Heart right ventricle (tissue), 16 donors: ENCODE results near the gene FGF7. TPM values are rescaled to one million over a fixed set of nuclear protein-coding genes. Genes with fewer than 3 reads are reported as not detected.
"Not testable (repeated sequence)": the region's sequence is repeated elsewhere in the genome, so short reads cannot be mapped to it uniquely, and the experiment has no call there.

Experiments
- ATAC-seq, 8 donors: fragments of 200-7000 bp; cut with Tn5 transposase; one replicate each; pipeline ENCODE4 v1.9.1; 2020; ENCODE audit warnings: mild to moderate bottlenecking in 8 of 8, moderate library complexity in 8 of 8, moderate number of reproducible peaks in 1 of 8
- DNase-seq, 2 donors: peaks; one replicate each; pipeline ENCODE4 v3.0.0-alpha.2; 2020
- H3K27ac ChIP-seq, 10 donors: fragments of 200-600 bp; sonication (generic) in 2 of 10; one replicate each; pipeline versions ENCODE4 v1.5.0 to v1.8.0; 2020 to 2022; ENCODE audit warnings: mild to moderate bottlenecking in 3 of 10
- H3K27me3 ChIP-seq, 7 donors: fragments of 200-600 bp; one replicate each; pipeline ENCODE4 v1.8.0; 2021 to 2022; ENCODE audit warnings: mild to moderate bottlenecking in 2 of 7
- H3K36me3 ChIP-seq, 9 donors: fragments of 200-600 bp; sonication (generic) in 1 of 9; one replicate each; pipeline versions ENCODE4 v1.5.0 to v1.8.0; 2020 to 2022; ENCODE audit warnings: mild to moderate bottlenecking in 2 of 9
- H3K4me1 ChIP-seq, 9 donors: fragments of 200-600 bp; sonication (generic) in 1 of 9; one replicate each; pipeline versions ENCODE4 v1.5.0 to v1.8.0; 2020 to 2022; ENCODE audit warnings: mild to moderate bottlenecking in 4 of 9
- H3K4me3 ChIP-seq, 10 donors: fragments of 200-600 bp; sonication (generic) in 2 of 10; one replicate each; pipeline versions ENCODE4 v1.5.0 to v1.8.0; 2020 to 2022; ENCODE audit warnings: mild to moderate bottlenecking in 7 of 10, moderate library complexity in 2 of 10
- H3K9me3 ChIP-seq, 11 donors: fragments of 200-600 bp in 10 of 11; sonication (generic) in 2 of 11; one replicate each; pipeline versions ENCODE4 v1.5.0 to v1.8.0; 2013 to 2022; ENCODE audit warnings: mild to moderate bottlenecking in 2 of 11, control low read depth in 1 of 11, moderate library complexity in 1 of 11
- WGBS, 2 donors: extraction: QIAGEN DNeasy Blood & Tissue Kit; methylation state at CpG; one replicate each; pipeline ENCODE4 v1.1.7; 2013; ENCODE audit warnings: inconsistent platforms in 1 of 2; 5-methylcytosine and 5-hydroxymethylcytosine counted together
- intact Hi-C, 10 donors: fragments of 100-400 bp; cut with DNase I; formaldehyde crosslinking; loops; one replicate each; pipeline versions ENCODE4 v1.11.1 to v1.14.2; 2022
- polyA plus RNA-seq, 2 donors: library from polyadenylated mRNA; stranded (reverse); fragments of 200-250 nt; gene quantifications; one replicate each; pipeline ENCODE4 v1.2.3, GENCODE V29; 2013
- total RNA-seq, 10 donors: library from RNA; stranded (reverse); fragmentation: NEBNext Ultra II Directional in 3 of 10; extraction: Animal tissue kit (Norgen Biotek cat#: 25700) in 3 of 10; gene quantifications; one replicate each; pipeline versions ENCODE4 v1.2.1 to v1.2.4, GENCODE V29; 2021 to 2023
- TF ChIP-seq, protein P1 (sequence below), 9 donors: fragments of 200-600 bp; sonication (generic) in 2 of 9; IDR thresholded peaks; one replicate each; pipeline versions ENCODE4 v1.5.0 to v1.8.0; 2021 to 2022; ENCODE audit warnings: antibody characterized with exemption in 9 of 9, mild to moderate bottlenecking in 5 of 9, moderate library complexity in 1 of 9
- donor health status: Arrhythmogenic right ventricular cardiomyopathy.
- donor health status: ischemic (EF 13 %, LVEDD 7.1; RV severe dilation, severe dysfunction).
- donor health status: healthy with polysubstance abuse.
- donor health status: DM: no; HTN: yes; CAD: no.
- donor health status: DM: no; HTN: no; CAD: no.
- donor health status: ischemic (EF 25% LVEDD 6.9; RV normal size, moderate dysfunction).
- donor health status: ischemic (EF 25% LVEDD 5.7; RV mildly dilated, moderate dysfunction).
- donor health status: healthy.
- donor health status: DM: yes; HTN: yes; CAD: no.
- donor health status: Ischemic cardiomyopathy.
- donor health status: ischemic (EF 35%, LVEDD 5.7; RV mildly dilated, moderate dysfunction).
- donor health status: nonischemic (EF 11% LVEDD 7.7; RV severe dilation, severe dysfunction).
- donor health status: DM: yes; HTN: yes; CAD: no.
- donor health status: PGD.
- donor health status: ischemic (EF 29% LVEDD 5.4; RV normal size, mild dysfunction).
- donor health status: nonischemic (EF 23%, LVEDD 6.1; RV moderate dilation, normal function).

The FGF7 gene
- total and polyA plus RNA-seq, 12 donors = 9.4 to 44.2 (median 22.2) TPM

DNA sequence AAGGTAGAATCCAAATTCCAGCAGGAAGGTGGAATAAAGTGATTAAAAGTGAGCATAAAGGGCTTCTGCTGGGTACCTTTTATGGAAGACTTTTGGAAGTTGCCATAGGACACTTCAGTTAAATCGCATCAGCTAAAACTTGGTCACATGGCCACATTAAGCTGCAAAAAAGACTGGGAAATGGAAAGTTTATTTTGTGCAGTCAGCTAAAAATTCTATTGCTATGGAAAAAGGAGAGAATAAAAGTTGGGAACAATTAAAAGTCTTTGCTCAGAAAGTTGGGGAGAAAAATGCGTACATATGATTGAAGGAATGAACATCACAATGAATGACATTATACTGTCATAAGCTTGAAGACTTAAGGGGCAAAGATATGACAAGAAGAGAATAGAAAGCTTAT is 49.3 kb downstream of the FGF7 start:
- Histone ChIP-seq H3K36me3 (no peaks in the 10 kb centered on the region), H3K27ac (no peak overlapping the region), H3K4me1 (peaks cover 0 to 19% (median 8%) of the 10 kb centered on the region in 9 donors), H3K27me3 (no peaks in the 10 kb centered on the region), H3K4me3 (no peak overlapping the region), H3K9me3 (no peaks in the 10 kb centered on the region)
- DNase-seq (no peak), ATAC-seq (no peak)
- TF ChIP-seq, protein P1, sequence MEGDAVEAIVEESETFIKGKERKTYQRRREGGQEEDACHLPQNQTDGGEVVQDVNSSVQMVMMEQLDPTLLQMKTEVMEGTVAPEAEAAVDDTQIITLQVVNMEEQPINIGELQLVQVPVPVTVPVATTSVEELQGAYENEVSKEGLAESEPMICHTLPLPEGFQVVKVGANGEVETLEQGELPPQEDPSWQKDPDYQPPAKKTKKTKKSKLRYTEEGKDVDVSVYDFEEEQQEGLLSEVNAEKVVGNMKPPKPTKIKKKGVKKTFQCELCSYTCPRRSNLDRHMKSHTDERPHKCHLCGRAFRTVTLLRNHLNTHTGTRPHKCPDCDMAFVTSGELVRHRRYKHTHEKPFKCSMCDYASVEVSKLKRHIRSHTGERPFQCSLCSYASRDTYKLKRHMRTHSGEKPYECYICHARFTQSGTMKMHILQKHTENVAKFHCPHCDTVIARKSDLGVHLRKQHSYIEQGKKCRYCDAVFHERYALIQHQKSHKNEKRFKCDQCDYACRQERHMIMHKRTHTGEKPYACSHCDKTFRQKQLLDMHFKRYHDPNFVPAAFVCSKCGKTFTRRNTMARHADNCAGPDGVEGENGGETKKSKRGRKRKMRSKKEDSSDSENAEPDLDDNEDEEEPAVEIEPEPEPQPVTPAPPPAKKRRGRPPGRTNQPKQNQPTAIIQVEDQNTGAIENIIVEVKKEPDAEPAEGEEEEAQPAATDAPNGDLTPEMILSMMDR (IDR thresholded peaks at IDR 0.05) = no peak
- WGBS, 2 donors = 88 to 98% methylated on average over 2 of the region's 2 CpGs
- intact Hi-C loops = no loop called here

GRCh38 chr15:49473031-49473430 is 50.0 kb downstream of the FGF7 start:
- TF ChIP-seq, protein P1 (IDR thresholded peaks at IDR 0.05) = no peak
- DNase-seq (no peak), ATAC-seq (no peak)
- intact Hi-C loops = no loop called here
- Histone ChIP-seq H3K36me3 (no peaks in the 10 kb centered on the region), H3K27ac (no peak overlapping the region), H3K27me3 (no peaks in the 10 kb centered on the region), H3K9me3 (no peaks in the 10 kb centered on the region), H3K4me1 (peaks cover 0 to 16% (median 7%) of the 10 kb centered on the region in 9 donors), H3K4me3 (no peak overlapping the region)
- WGBS, 2 donors = 68 to 80% methylated on average over 1 of the region's 1 CpG

GRCh38 chr15:49478021-49478420 is 55.0 kb downstream of the FGF7 start:
- WGBS, 2 donors = 79 to 96% methylated on average over 4 of the region's 4 CpGs
- intact Hi-C loops, H3K4me3 ChIP-seq, DNase-seq, H3K4me1 ChIP-seq, H3K36me3 ChIP-seq, H3K27ac ChIP-seq, H3K9me3 ChIP-seq, H3K27me3 ChIP-seq, ATAC-seq: not testable (repeated sequence)

DNA sequence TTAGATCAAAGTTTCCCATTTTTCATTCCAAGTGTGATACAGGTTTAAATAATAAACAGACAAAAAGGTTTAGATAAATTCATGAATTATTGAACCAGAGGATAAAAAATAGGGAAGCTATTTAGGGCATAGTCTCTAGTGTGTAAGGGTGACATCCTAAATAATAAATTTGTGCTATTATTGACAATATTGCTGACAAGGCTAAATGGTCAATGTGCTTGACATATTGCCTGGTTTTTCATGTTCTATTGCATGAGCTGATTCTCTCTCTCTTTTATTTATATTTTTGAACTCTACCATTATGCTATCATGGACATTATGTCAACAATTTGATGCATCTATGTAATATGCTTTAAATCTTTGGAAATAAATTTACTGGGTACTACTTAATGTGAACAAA is 55.9 kb downstream of the FGF7 start:
- H3K36me3 ChIP-seq, ATAC-seq, H3K4me3 ChIP-seq, H3K27ac ChIP-seq, intact Hi-C loops, H3K4me1 ChIP-seq, H3K9me3 ChIP-seq, H3K27me3 ChIP-seq, DNase-seq: not testable (repeated sequence)

GRCh38 chr15:49485401-49485800 is 62.4 kb downstream of the FGF7 start:
- Histone ChIP-seq H3K27ac (peak overlapping the region in 1 of 10 donors; percentile 31), H3K4me1 (peaks cover 0 to 11% (median 0%) of the 10 kb centered on the region in 9 donors)
- ATAC-seq, DNase-seq, H3K4me3 ChIP-seq, H3K9me3 ChIP-seq, H3K27me3 ChIP-seq, H3K36me3 ChIP-seq: not testable (repeated sequence)
- 13 to 48% methylated on average over 1 of the region's 1 CpG for WGBS, 2 donors
- intact Hi-C loops = loop anchor here in 1 of 10 donors (10.0 kb wide), 1 partner anchor 61 kb away; the partner anchor contains the start of gene FGF7

DNA sequence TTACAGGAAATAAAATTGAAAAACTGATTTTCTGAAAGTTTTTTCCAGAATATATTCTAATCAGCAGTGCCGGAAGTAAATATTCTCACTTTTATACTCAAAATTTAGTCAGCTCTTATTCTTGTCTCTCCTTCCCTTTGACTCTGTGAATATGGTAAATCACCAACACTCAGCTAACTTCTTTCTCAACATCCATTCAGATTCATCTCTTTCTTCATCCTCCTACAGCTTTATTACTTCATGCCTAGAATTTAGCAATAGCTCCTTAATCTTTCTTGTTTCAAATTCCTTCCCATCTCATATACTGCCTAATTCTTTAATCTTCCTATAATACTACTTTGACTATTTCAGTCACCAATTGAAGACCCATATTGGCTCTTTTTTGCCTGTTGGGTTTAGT is 67.9 kb downstream of the FGF7 start:
- peaks cover 0 to under 1% (median 0%) of the 10 kb centered on the region in 9 donors for H3K36me3 ChIP-seq
- no peaks in the 10 kb centered on the region for H3K9me3 ChIP-seq
- no peak overlapping the region for H3K4me3 ChIP-seq
- no peak overlapping the region for H3K27ac ChIP-seq
- ATAC-seq = no peak
- TF ChIP-seq, protein P1 (IDR thresholded peaks at IDR 0.05) = no peak
- intact Hi-C loops = no loop called here
- 97% methylated on average over 1 of the region's 1 CpG for WGBS, 2 donors
- H3K4me1 ChIP-seq = peaks cover 0 to under 1% (median 0%) of the 10 kb centered on the region in 9 donors
- no peak for DNase-seq
- H3K27me3 ChIP-seq = no peaks in the 10 kb centered on the region
